Stimulated activated CD4-positive, alpha-beta T cell treated with anti-CD3 and anti-CD28 coated beads, Interleukin-1b, Interleukin-23, amount 100 ng/mL, for 24 hours (primary cell): ENCODE results near the gene ADGRL3.

Source experiments
- DNase-seq, 4 experiments: peaks; one replicate each; pipeline ENCODE4 v3.0.0-alpha.2; 2020; ENCODE audit warnings: low read depth in 4 of 4, low spot score in 1 of 4

Gene ADGRL3

DNA sequence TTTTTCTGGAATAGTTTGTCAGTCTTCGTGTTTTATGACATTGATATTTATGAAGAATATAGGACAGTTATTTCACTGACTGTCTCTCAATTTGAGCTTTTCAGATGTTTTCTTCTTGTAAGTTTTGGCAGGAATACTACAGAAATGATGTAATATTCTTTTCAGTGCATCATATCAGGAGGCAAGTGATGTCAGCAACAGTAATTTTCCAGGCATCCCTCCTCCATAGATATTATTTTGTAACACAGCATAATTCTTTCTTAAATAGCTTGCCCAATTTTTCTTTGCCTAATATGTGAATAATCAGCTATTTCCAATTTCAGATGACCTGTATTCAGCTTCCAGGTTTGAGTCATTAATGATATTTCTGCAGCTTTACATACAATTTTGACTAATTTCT lies 211.1 kb downstream of the ADGRL3 start:
- no peak for DNase-seq

DNA sequence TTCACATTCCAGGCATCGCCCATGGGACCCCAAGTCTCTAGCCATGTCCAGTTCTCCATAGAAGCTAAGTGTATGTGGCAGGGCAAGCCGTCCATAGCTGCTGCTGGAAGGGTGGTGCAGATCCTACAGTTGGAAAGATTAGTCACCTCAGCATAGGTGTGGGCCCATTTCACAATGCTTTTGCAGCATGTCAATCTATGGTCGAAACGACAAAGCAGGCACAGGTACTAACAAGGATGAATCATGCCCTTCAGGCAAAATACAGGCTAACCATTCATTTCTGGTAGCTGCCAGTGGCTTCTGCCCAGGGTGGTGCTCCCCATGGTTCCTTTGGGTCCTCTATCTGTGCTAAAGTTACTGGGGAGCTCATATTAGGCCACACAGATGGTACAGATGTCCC lies 225.2 kb downstream of the ADGRL3 start:
- DNase-seq: no peak

DNA sequence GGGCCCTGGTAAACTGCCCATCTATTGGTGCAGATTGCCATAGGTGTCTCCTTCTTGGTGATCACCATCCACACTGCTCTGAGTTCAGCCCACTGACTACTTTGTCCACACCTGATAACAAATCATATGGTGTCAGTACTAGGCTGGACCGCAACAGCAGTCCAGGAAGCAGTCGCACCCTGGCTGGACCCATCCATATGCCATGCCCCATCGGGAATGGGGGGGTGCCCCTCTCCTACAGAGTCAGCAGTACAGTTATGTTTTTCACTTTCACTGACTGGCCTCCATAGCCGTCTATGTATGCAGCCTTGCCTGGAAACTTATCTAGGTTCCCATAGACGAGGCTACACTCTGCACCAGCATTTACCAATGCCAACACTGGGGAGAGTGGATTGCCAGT lies 226.1 kb downstream of the ADGRL3 start:
- no peak for DNase-seq

DNA sequence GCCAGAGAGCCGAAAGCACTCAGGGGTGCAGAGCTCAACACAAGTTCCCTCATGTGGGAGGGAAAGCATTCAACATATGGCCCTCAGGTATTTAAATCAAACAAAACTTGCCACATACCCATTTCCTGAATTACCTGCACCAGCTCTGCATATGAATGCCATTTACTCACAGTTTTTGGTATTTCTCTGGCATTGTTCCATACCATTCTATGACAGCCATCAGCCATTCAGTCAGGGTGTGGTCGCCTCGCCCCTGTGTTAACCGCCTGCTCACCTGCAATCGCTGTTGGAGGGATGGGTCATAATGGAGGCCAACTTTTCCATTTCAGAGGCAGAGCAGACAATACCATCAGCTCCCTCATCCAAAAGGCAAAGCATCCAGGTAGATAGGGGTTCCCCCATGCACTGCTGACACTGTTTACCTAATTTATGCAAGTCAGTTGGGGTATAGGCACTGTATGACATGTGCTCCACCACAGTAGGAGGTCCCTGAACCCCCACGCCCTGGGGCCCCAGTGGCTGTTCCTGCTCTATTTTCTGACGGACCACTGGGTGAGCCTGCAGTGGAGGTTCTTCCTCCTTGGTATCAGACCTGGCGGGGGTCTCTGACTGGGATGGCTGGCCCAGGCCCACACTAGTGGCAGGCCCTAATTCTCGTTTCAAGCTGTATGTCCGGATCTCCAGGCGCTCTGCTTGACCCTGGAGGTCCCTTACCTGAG lies 227.1 kb downstream of the ADGRL3 start:
- no peak for DNase-seq

DNA sequence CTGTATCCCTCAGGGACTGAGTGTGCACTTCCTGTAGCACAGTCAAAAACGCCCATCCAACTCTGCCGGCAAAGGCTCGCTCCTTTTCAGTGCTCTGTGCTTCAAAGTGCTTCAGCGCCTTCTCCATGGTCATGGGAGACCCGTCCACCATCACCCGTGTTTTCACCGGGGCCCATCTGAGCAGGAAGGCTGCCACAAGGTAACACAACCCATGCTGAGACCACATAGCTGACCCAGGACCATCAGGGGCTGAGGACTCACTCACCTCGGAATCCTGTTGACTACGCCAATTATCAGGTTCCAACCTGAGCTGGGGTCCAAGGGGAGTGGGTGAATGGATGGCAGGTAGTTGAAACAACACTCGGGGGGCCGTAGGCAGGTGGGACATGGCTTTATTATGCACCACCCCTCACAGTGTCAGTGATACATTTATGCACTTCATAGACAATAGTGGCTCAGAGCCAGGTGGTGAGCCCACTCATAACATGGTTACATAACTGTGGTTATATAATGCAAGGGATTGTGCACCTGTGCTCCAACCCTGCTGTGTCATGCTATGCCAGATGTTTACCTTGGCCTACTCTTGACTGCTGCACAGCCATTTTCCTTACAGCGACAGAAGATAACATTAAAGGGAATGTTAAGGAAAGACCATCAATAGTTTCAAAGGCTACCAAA lies 227.8 kb downstream of the ADGRL3 start:
- DNase-seq: no peak

DNA sequence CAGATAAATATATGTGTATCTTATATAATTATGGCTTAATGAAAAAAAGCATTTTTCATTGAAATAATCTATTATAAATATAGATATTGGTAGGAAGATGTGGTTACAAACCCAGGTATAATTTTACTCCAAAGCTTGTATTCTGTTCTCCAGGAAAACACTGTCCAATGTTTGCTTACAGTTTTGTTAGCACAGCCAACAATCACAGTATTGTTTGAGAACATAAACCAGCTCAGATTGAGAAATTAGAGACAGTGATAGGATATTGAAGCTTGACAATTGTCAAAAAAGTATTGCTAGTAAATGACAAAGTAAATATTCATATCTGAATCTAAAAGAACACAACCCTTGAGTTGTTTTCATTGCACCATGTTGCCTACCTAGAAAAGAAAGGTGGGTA lies 228.8 kb downstream of the ADGRL3 start:
- DNase-seq: no peak

DNA sequence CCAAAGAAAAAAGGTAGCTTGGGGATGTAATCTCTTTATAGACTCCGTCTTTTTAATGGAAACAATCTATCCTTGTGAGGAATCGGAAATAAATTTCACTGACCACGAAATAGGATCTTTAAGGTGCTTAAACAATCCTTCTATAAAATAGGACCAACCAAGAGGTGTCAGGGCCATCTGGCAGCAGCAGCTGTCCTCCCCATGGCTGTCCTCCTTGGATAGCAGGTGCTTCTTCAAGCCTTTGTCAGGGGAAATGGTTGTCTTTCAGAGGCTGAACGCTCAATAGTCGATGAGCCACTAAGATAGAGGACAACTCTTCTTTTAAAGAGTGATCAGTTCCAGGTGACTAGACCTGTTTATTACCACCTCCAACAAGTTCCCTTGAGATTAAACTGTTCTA lies 231.0 kb downstream of the ADGRL3 start:
- no peak for DNase-seq

DNA sequence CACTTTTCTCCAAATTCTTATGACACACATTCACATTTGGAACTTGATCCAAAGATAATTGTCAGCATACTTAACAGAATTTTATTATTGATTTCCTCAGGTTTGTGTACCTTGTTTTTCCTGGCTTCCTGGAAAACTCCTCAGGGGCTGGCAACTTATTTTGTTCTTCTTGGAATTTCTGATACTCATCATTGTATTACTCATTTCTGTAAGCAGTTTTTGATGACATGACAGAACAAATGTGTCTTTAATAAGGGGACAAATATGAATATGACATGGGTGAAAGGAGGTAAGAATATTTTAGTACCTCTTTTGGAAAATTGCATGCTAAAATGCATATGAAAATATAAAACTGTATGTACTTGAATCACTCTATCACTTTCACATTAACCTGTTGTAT lies 237.8 kb downstream of the ADGRL3 start:
- no peak for DNase-seq

DNA sequence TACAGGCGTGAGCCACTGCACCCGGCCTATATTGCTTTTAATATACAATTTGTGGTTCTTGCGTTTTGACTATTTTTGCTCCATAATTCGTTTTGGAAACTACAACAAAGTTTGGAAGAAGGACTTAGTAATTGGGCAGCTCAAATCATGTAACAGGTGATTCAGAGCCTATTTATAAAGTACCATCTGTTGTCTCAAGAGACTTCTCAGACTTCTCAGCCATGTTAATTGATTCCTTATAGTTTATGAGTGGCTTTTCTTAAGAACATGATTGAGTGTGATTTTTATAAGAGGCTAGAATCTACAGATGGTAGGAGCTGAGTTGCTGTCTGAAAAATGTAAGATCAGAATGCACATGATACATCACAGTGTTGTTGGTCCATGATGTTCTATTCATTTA lies 240.2 kb downstream of the ADGRL3 start:
- no peak for DNase-seq

DNA sequence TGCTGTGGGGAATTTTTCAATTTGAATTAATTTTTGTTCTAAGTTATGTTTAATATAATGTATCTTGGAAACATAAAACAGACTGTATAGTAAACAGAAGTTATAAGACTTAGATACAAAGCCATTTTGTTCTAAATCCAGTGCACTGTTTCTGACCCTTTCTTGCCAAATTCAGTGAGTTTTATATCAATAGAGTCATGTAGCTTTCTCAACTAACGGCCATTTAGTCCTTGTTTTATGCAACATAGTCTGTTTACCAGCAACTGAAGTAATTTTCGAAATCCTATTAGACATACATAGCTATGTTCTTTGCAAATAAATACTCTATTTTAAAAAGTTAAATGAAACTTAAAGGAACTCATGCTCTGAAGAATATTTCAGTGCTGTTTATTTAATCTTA lies 242.8 kb downstream of the ADGRL3 start:
- DNase-seq: no peak

DNA sequence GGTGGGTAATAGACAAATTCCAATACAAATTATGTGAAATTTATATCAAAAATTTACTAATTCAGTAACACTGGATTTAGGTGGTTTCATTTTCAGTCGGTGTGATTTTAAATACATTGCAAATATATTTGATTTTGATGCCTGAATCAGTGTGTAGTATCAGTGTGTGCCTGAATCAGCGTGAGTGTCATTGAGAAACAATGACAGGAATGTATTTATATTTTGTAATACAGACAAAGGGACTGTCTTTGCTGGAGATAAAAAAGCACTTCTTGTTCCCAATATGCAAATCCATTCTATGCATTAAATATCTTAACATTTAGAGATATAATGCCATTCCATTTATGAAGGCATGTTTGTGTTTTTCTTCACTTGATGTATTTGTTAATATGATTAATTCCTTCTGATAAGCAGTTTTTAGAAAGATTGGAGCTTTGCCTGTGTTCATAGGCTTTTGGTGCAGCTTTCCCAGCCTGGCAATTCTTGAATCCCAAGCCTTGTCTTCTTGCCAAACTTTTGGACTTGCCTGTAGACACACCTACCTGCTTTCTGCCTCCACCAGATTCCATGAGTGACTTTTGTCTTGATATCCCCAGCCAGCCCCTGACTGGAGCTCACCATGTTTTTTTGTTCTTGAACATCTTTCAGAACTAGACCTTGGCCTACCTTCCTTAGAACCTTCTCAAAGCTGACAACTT lies 243.8 kb downstream of the ADGRL3 start:
- DNase-seq: no peak

DNA sequence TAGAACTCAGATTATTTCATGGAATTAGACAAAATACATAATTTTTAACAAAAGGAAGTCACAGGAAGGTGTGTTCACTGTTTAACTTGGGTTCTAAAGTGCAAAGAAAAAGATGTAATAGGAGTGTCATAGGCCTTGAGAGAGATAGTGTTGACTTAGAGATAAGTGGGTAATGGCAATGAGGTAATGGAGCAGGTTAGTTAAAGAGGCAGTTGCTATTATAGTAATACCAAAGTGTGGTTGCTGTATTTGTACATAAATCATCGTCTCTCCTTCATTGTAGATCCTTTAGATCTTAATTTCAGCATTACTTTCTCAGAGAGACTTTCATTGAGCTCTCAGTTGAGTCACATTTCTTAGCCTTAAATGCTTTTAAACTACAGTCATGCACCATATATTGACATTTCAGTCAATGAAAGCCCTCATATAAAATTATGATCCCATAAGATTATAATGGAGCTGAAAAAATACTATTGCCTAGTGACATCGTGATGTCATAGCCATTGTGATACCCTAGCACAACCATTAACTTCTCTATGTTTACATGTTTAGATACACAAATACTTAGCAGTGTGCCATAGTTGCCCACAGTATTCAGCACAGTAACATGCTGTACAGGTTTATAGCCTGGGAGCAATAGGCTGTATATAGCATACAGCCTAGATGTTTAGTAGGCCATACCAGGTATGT lies 245.4 kb downstream of the ADGRL3 start:
- no peak for DNase-seq

DNA sequence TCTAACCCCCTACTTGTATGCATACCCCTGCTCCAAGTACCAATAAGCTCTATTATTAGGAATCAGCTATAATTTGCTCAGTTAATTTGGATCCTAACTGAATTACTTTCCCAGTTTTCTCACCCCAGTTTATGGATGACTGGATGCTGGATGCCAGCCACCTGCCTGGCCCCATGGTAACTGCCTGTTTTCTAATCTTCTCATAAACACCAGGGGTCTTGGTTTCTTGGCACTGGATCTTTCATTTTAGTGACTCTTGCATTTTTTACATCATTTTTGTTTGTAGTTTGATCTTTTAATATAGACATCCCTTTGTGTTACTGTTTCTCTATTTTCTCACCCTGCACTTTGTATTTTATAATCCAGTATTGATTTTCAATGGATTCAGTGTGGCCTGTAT lies 246.8 kb downstream of the ADGRL3 start:
- DNase-seq: no peak

DNA sequence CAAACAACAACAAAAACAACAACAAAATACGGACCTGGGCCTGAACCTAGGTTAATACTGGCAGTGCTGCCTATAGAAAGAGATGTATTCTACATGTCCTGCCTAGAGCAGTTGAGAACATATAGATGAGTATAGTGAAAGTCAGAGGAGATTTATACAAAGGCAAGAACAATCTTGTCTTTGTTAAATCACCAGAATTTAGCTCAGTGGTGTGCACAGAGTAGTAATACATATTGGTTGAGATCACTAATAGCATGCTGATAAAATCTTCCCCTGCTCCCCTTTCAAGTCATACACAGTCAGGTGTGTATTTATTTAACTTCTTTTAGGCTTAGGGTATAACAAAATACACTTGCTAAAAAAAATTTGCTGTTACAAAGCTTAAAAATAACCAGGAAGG lies 247.8 kb downstream of the ADGRL3 start:
- no peak for DNase-seq

DNA sequence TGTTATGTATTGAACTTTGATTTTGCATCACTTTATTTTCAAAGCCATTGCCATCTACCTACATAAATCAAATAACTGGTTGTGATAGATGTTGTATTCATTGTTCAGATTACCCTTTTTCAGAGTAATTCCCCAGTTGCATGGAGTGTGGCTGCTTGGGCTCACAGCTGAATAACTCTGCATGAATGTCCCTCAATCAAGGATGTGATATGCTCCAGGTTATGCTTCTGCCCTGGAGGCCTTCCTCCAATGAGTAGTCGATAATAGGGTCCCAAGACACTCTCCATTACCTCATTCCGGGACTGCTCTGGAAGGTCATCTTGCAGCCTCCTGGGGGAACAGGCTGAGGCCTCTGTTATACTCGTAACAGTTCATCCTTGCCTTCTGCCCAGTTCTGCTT lies 251.8 kb downstream of the ADGRL3 start:
- no peak for DNase-seq

DNA sequence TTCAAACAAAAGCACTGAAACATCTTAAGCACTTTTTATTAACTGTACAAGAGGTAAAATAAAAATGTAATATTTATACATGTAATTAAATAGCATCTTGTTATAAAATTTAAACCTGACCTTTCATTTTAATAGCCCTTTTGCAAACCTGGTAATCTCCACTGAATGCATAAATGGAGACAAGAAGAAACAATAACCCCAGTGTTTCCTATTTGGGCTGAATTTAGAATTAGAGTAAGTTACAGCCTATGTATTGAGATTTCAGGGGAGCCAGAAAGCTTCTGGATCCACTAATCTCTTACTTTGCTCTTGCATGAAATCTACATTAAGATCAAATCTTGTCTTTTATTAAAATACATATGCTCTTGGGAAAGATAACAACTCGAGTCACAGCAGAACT lies 261.8 kb downstream of the ADGRL3 start:
- DNase-seq: no peak

DNA sequence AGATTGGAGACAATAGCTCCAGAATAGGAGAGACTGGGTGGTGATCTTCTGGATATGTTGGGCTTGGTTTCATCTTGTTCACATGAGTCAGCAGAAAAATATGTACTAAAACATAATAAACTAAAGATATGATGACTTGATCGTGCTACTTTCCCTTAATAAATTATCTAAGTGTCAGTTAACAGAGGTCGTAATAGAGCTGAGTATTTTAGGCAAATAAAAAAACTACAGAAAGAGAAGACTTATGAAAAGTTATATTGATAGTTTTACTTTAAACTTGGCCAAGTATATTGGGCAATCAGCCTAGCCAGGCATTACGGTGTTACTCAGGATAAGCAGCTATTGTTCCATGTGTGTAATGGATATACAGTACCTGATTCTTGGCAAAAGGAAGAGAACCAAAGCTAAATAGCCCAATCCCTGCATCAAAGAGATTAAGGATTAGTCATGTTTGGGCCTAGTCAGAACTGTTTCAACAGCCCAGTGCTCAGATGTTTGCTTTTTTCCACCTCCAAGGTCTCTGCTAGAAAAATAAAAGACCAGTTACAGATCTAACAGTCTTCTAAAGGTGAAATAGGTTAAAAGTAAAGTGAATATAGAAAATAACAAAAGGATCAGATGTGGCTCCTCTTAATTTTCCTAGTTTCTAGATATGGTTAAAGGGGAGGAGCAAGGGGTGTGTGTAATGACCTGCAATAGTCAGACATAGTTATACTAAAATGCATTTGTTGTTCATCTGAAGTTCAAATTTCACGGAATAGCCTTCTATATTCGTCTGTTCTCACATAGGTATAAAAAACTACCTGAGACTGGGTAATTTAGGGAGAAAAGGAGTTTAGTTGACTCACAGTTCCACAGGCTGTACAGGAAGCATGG lies 262.6 kb downstream of the ADGRL3 start:
- no peak for DNase-seq

DNA sequence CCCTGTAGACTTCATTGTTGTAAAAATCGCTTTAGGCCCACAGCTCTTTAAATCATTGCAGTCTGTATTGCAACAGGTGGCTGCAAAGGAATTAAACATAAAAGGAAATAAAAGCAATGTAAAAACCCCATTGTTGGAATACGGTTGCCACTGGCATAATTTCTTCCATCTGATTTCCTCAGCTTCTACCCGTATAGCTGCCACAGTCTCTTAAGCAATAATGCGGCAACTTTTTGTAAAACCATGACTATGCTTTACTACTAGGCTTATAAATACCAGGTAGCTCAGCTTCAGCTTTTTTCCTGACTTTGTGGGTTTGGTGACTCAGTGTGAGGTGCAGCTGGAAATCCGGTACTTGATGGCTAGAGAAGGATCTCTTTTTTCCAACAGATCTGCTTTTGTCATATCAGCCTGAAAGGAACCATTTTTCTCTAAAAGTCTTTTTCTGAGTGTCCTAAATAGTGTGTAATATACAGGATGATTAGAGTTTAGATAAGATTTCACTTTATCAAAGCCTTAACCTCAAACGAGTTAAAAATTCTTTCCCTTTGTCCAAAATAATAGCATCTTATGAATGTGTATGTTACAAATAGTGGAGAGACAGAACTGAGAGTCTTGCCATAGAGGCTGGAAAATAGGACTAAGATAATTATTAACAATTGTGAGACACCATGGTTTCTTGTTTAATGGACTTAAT lies 268.0 kb downstream of the ADGRL3 start:
- no peak for DNase-seq

DNA sequence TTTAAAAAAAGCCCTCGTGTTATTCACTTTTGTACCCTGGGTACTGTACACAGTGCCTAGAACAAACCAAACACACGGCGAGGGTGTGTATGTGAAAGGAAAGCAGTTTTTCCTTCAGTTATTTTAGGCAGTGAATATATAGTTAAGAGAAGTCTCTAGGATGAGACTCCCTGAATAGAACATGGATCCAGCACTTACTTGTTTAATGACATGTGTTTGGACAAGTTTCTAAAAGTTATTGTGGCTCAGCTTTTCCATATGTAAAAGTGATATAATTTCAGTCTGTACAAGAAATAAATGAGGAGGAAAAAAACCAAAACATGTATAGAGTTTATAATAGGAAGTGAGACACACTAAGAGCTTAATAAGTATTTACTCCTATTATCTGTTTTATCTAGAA lies 273.2 kb downstream of the ADGRL3 start:
- no peak for DNase-seq

DNA sequence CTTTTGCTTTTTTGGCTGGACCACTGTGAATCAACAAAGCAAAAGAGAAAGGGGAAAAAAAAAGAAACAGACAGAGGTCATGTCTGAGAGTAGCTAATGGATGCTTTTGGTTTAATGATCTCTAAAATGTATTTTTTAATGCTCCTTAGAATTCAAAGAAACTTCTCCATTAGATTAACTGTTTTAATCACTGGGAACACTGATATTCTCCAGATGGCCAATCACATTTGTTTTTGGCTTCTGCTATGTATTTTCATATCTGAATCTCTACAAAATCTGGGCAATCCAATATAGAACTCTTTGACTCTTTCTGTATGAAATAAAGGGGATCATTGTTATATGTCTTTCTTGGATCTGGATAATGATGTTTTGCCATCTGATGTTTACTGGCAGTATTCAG lies 278.2 kb downstream of the ADGRL3 start:
- no peak for DNase-seq
